Stimulated activated CD8-positive, alpha-beta memory T cell treated with anti-CD3 and anti-CD28 coated beads, Interleukin-12 subunit alpha, Interleukin-12 subunit beta, amount 100 ng/mL, for 1 hour (primary cell): ENCODE measurements around the gene KBTBD8.

ENCODE experiments used
- DNase-seq: peaks from one replicate; pipeline ENCODE4 v3.0.0-alpha.2; 2020; ENCODE audit warnings: low read depth

The KBTBD8 gene

GRCh38 chr3:67034371-67034770, 36.3 kb downstream of the KBTBD8 start:
- DNase-seq = no peak

GRCh38 chr3:67037615-67038014, 39.5 kb downstream of the KBTBD8 start:
- no peak for DNase-seq

GRCh38 chr3:67044295-67044694, 46.2 kb downstream of the KBTBD8 start:
- DNase-seq = no peak

GRCh38 chr3:67044955-67045354, 46.8 kb downstream of the KBTBD8 start:
- no peak for DNase-seq

- no peak for DNase-seq
Observed at GRCh38 chr3:67045711-67046465, 47.8 kb downstream of the KBTBD8 start.

- DNase-seq = no peak
Observed at GRCh38 chr3:67047051-67047450, 48.9 kb downstream of the KBTBD8 start.

GRCh38 chr3:67048067-67048714, 50.1 kb downstream of the KBTBD8 start:
- DNase-seq = no peak

GRCh38 chr3:67048715-67049074, 50.6 kb downstream of the KBTBD8 start:
- no peak for DNase-seq

- DNase-seq = no peak
Observed at GRCh38 chr3:67059443-67059842, 61.3 kb downstream of the KBTBD8 start.
